ENCODE data around the gene BNIP3.

DNA sequence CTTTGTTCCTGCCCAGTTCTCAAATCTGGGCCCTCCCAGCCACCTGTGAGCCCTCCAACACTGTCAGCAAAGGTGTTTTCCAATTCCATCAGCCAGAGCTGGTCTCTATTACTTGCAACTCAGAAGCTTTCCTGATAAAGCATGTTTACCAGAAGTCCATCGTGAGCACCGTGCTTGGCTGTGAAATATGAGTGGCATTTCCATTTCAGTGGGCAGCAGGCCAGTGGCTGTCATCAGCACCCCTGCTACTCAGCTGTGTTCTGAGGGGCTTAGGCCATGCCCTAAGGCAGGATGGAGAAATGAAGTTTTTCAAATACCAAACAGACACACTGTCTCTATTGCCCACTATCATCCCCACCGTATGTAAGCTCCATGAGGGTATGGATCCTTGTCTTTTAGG, 12.7 kb upstream of the BNIP3 start:
- TF ChIP-seq, protein P1, sequence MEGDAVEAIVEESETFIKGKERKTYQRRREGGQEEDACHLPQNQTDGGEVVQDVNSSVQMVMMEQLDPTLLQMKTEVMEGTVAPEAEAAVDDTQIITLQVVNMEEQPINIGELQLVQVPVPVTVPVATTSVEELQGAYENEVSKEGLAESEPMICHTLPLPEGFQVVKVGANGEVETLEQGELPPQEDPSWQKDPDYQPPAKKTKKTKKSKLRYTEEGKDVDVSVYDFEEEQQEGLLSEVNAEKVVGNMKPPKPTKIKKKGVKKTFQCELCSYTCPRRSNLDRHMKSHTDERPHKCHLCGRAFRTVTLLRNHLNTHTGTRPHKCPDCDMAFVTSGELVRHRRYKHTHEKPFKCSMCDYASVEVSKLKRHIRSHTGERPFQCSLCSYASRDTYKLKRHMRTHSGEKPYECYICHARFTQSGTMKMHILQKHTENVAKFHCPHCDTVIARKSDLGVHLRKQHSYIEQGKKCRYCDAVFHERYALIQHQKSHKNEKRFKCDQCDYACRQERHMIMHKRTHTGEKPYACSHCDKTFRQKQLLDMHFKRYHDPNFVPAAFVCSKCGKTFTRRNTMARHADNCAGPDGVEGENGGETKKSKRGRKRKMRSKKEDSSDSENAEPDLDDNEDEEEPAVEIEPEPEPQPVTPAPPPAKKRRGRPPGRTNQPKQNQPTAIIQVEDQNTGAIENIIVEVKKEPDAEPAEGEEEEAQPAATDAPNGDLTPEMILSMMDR (conservative IDR thresholded peaks at IDR 0.05; ENCODE audit: low read depth, low read length) = no peak
- no peak for TF ChIP-seq EZH2 (IDR thresholded peaks at IDR 0.05; ENCODE audit: borderline replicate concordance, low read depth, low read length, poor library complexity, severe bottlenecking)

Data from A673 (cell line).